ENCODE data around the gene OPCML. TPM values are rescaled to one million over a fixed set of nuclear protein-coding genes. Genes with fewer than 3 reads are reported as not detected.

Gene OPCML
- total RNA-seq, 1 donor from 2014 or later = 2.7 TPM

- Mint-ChIP-seq H3K9me3 (ENCODE audit: low read depth) (peaks cover 5% of the 10 kb centered on the region), H3K27ac (ENCODE audit: unreplicated experiment) (no peak overlapping the region), H3K4me3 (ENCODE audit: unreplicated experiment) (no peak overlapping the region), H3K4me1 (ENCODE audit: low read depth) (no peaks in the 10 kb centered on the region), H3K27me3 (ENCODE audit: low read depth) (peaks cover 3% of the 10 kb centered on the region), H3K36me3 (ENCODE audit: low read depth) (no peaks in the 10 kb centered on the region)
- DNase-seq (ENCODE audit: low spot score) = no peak
- no peak for TF ChIP-seq CTCF (IDR thresholded peaks at IDR 0.05)
Observed at GRCh38 chr11:133004369-133004768, 527.9 kb downstream of the OPCML start.

GRCh38 chr11:132999516-132999915, 532.8 kb downstream of the OPCML start:
- TF ChIP-seq CTCF (IDR thresholded peaks at IDR 0.05) = no peak

GRCh38 chr11:132999031-132999430, 533.3 kb downstream of the OPCML start:
- H3K9me3 Mint-ChIP-seq (ENCODE audit: low read depth) = peaks cover 5% of the 10 kb centered on the region
- H3K4me1 Mint-ChIP-seq (ENCODE audit: low read depth) = peaks cover 6% of the 10 kb centered on the region
- H3K27ac Mint-ChIP-seq (ENCODE audit: unreplicated experiment) = no peak overlapping the region
- TF ChIP-seq CTCF (IDR thresholded peaks at IDR 0.05) = no peak
- no peaks in the 10 kb centered on the region for H3K36me3 Mint-ChIP-seq (ENCODE audit: low read depth)
- no peak overlapping the region for H3K4me3 Mint-ChIP-seq (ENCODE audit: unreplicated experiment)
- no peak for DNase-seq (ENCODE audit: low spot score)
- H3K27me3 Mint-ChIP-seq (ENCODE audit: low read depth) = peaks cover 9% of the 10 kb centered on the region

More at GRCh38 chr11:132999516-132999915, 532.8 kb downstream of the OPCML start:
- H3K27me3 Mint-ChIP-seq (ENCODE audit: low read depth) = peaks cover 8% of the 10 kb centered on the region
- DNase-seq (ENCODE audit: low spot score) = no peak
- no peak overlapping the region for H3K4me3 Mint-ChIP-seq (ENCODE audit: unreplicated experiment)
- H3K4me1 Mint-ChIP-seq (ENCODE audit: low read depth) = peaks cover 1% of the 10 kb centered on the region
- peaks cover 5% of the 10 kb centered on the region for H3K9me3 Mint-ChIP-seq (ENCODE audit: low read depth)
- no peak overlapping the region for H3K27ac Mint-ChIP-seq (ENCODE audit: unreplicated experiment)
- H3K36me3 Mint-ChIP-seq (ENCODE audit: low read depth) = no peaks in the 10 kb centered on the region

GRCh38 chr11:132997396-132997795, 534.9 kb downstream of the OPCML start:
- Mint-ChIP-seq H3K27me3 (ENCODE audit: low read depth) (peaks cover 22% of the 10 kb centered on the region), H3K9me3 (ENCODE audit: low read depth) (peaks cover 3% of the 10 kb centered on the region), H3K27ac (ENCODE audit: unreplicated experiment) (no peak overlapping the region), H3K4me1 (ENCODE audit: low read depth) (peaks cover 14% of the 10 kb centered on the region), H3K36me3 (ENCODE audit: low read depth) (no peaks in the 10 kb centered on the region), H3K4me3 (ENCODE audit: unreplicated experiment) (no peak overlapping the region)
- TF ChIP-seq CTCF (IDR thresholded peaks at IDR 0.05) = no peak
- DNase-seq (ENCODE audit: low spot score) = no peak

- TF ChIP-seq CTCF (IDR thresholded peaks at IDR 0.05) = no peak
- Mint-ChIP-seq H3K27me3 (ENCODE audit: low read depth) (peaks cover 30% of the 10 kb centered on the region), H3K36me3 (ENCODE audit: low read depth) (no peaks in the 10 kb centered on the region), H3K4me3 (ENCODE audit: unreplicated experiment) (no peak overlapping the region), H3K27ac (ENCODE audit: unreplicated experiment) (no peak overlapping the region), H3K9me3 (ENCODE audit: low read depth) (no peaks in the 10 kb centered on the region), H3K4me1 (ENCODE audit: low read depth) (peaks cover 14% of the 10 kb centered on the region)
- DNase-seq (ENCODE audit: low spot score) = no peak
Observed at GRCh38 chr11:132994966-132995365, 537.3 kb downstream of the OPCML start.
